OCI-LY3 (cell line): ENCODE measurements around the gene LIM2.

Experiments used
- CTCF ChIP-seq: fragments of 200-600, 300-600 bp; sonication (generic); IDR thresholded peaks from 2 replicates; pipeline ENCODE4 v1.5.1; 2014; ENCODE audit warnings: antibody characterized with exemption, low read length, low read depth
- EZH2phosphoT487 ChIP-seq: fragments of 200-600 bp; shearing (Covaris generic); IDR thresholded peaks from 2 replicates; pipeline ENCODE4 v1.6.1; 2018; ENCODE audit warnings: antibody characterized with exemption, mixed run types, low read depth

- TF ChIP-seq CTCF (no peak), EZH2phosphoT487 (no peak)
Observed at GRCh38 chr19:51357952-51358351, 29.8 kb downstream of the LIM2 start.
